SK-N-SH treated with all-trans-retinoic acid at 6 μM for 48 hours (cell line): ENCODE data around the gene ULK4.

Experiments
- ARNTL ChIP-seq: fragments of 450-650 bp; formaldehyde crosslinking; IDR thresholded peaks from 2 replicates; pipeline ENCODE4 v1.5.0; 2020; ENCODE audit warnings: low read depth, mild to moderate bottlenecking, moderate library complexity, borderline replicate concordance
- ESRRG ChIP-seq: fragments of 250-450 bp; sonication (Bioruptor Pico); IDR thresholded peaks from 2 replicates; pipeline ENCODE4 v1.6.1; 2021; ENCODE audit warnings: mild to moderate bottlenecking
- GLIS3 ChIP-seq: fragments of 250-450 bp; sonication (Bioruptor Pico); IDR thresholded peaks from 2 replicates; pipeline ENCODE4 v1.5.0; 2020; ENCODE audit warnings: mild to moderate bottlenecking, moderate library complexity
- PATZ1 ChIP-seq: fragments of 250-450 bp; sonication (Bioruptor Pico); IDR thresholded peaks from 2 replicates; pipeline ENCODE4 v1.8.0; 2020; ENCODE audit warnings: mild to moderate bottlenecking, moderate library complexity, borderline replicate concordance
- RARB ChIP-seq: fragments of 250-450 bp; sonication (Bioruptor Pico); IDR thresholded peaks from 2 replicates; pipeline ENCODE4 v1.8.0; 2021; ENCODE audit warnings: mild to moderate bottlenecking, moderate library complexity
- SNAI2 ChIP-seq: fragments of 250-450 bp; sonication (Bioruptor Pico); IDR thresholded peaks from 2 replicates; pipeline ENCODE4 v1.5.0; 2020; ENCODE audit warnings: mild to moderate bottlenecking, moderate library complexity
- TCF4 ChIP-seq: fragments of 250-450 bp; sonication (Bioruptor Pico); IDR thresholded peaks from 2 replicates; pipeline ENCODE4 v1.8.0; 2021; ENCODE audit warnings: mild to moderate bottlenecking, moderate library complexity, borderline replicate concordance
- TOX ChIP-seq: fragments of 250-450 bp; sonication (Bioruptor Pico); IDR thresholded peaks from 2 replicates; pipeline ENCODE4 v1.8.0; 2021; ENCODE audit warnings: mild to moderate bottlenecking, moderate library complexity, borderline replicate concordance

GRCh38 chr3:41350441-41350840 is 611.5 kb downstream of the ULK4 start:
- TF ChIP-seq TCF4 (CRISPR knock-in tag) (no peak), GLIS3 (CRISPR knock-in tag) (no peak), ARNTL (CRISPR knock-in tag) (no peak), TOX (CRISPR knock-in tag) (no peak), SNAI2 (no peak), PATZ1 (no peak), RARB (no peak), ESRRG (no peak)
